Measurements from ENCODE around the gene MGMT. TPM values are rescaled to one million over a fixed set of nuclear protein-coding genes. Genes with fewer than 3 reads are reported as not detected.

The MGMT gene
- total and polyA plus RNA-seq, 9 donors: 4.5 to 53.3 (median 25.4) TPM

GRCh38 chr10:129562487-129562886 is 95.4 kb downstream of the MGMT start:
- H3K27ac ChIP-seq: no peak overlapping the region
- TF ChIP-seq EP300 (IDR thresholded peaks at IDR 0.05): no peak
- no peak for TF ChIP-seq CTCF (IDR thresholded peaks at IDR 0.05)
- no peak for TF ChIP-seq POLR2A (IDR thresholded peaks at IDR 0.05)
- H3K36me3 ChIP-seq: no peaks in the 10 kb centered on the region
- intact Hi-C loops (cut with DNase I): no loop called here
- H3K9me3 ChIP-seq: no peaks in the 10 kb centered on the region
- H3K4me3 ChIP-seq: no peak overlapping the region
- 88 to 94% (median 91%) methylated on average over 8 of the region's 8 CpGs for WGBS, 3 donors
- no peaks in the 10 kb centered on the region for H3K27me3 ChIP-seq
- no peaks in the 10 kb centered on the region for H3K4me1 ChIP-seq (ENCODE audit: insufficient read depth)
- DNase-seq: no peak

GRCh38 chr10:129564923-129565322 is 97.9 kb downstream of the MGMT start:
- Histone ChIP-seq H3K4me1 (ENCODE audit: insufficient read depth) (no peaks in the 10 kb centered on the region), H3K27ac (no peak overlapping the region), H3K9me3 (no peaks in the 10 kb centered on the region), H3K4me3 (no peak overlapping the region), H3K36me3 (no peaks in the 10 kb centered on the region), H3K27me3 (no peaks in the 10 kb centered on the region)
- whole genome bisulfite sequencing, 3 donors: 95 to 97% (median 96%) methylated on average over 19 of the region's 19 CpGs
- no peak for DNase-seq
- intact Hi-C loops (cut with DNase I): no loop called here
- TF ChIP-seq CTCF (IDR thresholded peaks at IDR 0.05) (no peak), EP300 (IDR thresholded peaks at IDR 0.05) (no peak), POLR2A (IDR thresholded peaks at IDR 0.05) (no peak)

- Histone ChIP-seq H3K27me3 (no peaks in the 10 kb centered on the region), H3K4me3 (no peak overlapping the region), H3K9me3 (no peaks in the 10 kb centered on the region), H3K4me1 (ENCODE audit: insufficient read depth) (no peaks in the 10 kb centered on the region), H3K27ac (no peak overlapping the region), H3K36me3 (no peaks in the 10 kb centered on the region)
- WGBS, 3 donors: 76 to 87% (median 81%) methylated on average over 16 of the region's 16 CpGs
- TF ChIP-seq CTCF (IDR thresholded peaks at IDR 0.05): no peak
- DNase-seq: no peak
- intact Hi-C loops (cut with DNase I): no loop called here
Observed at GRCh38 chr10:129568583-129569344, 101.7 kb downstream of the MGMT start.

DNA sequence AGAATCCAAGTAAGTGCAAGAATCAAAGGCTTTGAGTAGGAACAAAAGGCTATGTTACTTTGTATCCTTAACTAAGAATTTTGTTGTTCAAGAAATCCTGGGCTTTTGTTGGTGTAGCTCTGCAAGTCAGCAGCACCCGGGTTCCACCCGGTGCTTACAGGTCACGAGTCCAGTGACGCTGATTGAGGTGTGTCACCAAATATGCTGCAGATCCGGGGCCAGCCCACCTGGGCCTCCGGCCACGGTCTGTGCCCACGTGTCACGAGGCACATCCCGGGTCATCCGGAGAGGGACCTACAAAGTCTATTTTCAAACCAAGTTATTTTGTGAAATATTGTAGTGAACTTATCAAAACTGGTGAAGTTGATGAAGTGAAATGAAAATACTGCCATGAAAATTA is 103.1 kb downstream of the MGMT start:
- no peak overlapping the region for H3K4me3 ChIP-seq
- H3K36me3 ChIP-seq: no peaks in the 10 kb centered on the region
- 93 to 98% (median 96%) methylated on average over 11 of the region's 11 CpGs for WGBS, 3 donors
- no peak for DNase-seq
- no peak for TF ChIP-seq EP300 (IDR thresholded peaks at IDR 0.05)
- TF ChIP-seq POLR2A (IDR thresholded peaks at IDR 0.05): no peak
- no peak for TF ChIP-seq CTCF (IDR thresholded peaks at IDR 0.05)
- no peak overlapping the region for H3K27ac ChIP-seq
- intact Hi-C loops (cut with DNase I): no loop called here
- H3K9me3 ChIP-seq: no peaks in the 10 kb centered on the region
- no peaks in the 10 kb centered on the region for H3K4me1 ChIP-seq (ENCODE audit: insufficient read depth)
- H3K27me3 ChIP-seq: no peaks in the 10 kb centered on the region

Data from ovary (tissue), 9 donors.